GM21717 (cell line): ENCODE measurements around the gene F12.
"Not testable (repeated sequence)": the region's sequence is repeated elsewhere in the genome, so short reads cannot be mapped to it uniquely, and the experiment has no call there.

Experiments used
- ATAC-seq: cut with Tn5 transposase; IDR thresholded peaks from one replicate; pipeline ENCODE4 v1.9.1; 2021; ENCODE audit warnings: mild to moderate bottlenecking, moderate library complexity; ENCODE audit not compliant: unreplicated experiment

The F12 gene

DNA sequence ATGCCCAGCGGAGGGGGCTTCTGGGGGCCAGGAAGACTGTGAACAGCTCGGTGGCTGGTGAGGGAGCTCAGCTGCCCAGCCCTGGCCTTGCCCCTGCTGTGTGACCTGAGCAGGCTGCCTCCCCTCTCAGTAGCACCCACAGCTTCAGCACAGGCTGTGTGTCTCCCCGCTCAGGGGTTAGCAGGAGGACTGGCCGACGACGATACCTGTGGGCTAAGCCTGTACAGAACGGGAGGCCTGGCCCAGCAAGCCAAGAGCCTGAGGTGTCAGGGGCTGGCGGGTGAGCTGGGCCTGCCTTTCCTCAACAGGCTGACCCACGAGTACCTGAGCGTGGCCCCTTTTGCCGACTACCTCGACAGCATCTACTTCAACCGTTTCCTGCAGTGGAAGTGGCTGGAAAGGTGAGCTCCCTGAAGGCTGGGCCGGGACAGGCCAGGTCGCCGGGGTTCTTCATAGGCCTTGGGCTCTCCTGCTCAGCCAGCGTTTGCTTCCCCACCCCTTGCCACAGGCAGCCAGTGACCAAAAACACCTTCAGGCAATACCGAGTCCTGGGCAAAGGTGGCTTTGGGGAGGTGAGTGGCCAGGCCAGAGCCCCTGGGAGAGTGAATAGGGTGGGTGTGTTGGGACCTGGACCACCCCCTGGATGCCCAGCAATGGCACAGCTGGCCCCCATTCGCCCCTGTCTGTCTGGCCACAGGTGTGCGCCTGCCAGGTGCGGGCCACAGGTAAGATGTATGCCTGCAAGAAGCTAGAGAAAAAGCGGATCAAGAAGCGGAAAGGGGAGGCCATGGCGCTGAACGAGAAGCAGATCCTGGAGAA, 23.7 kb upstream of the F12 start:
- no peak for ATAC-seq

DNA sequence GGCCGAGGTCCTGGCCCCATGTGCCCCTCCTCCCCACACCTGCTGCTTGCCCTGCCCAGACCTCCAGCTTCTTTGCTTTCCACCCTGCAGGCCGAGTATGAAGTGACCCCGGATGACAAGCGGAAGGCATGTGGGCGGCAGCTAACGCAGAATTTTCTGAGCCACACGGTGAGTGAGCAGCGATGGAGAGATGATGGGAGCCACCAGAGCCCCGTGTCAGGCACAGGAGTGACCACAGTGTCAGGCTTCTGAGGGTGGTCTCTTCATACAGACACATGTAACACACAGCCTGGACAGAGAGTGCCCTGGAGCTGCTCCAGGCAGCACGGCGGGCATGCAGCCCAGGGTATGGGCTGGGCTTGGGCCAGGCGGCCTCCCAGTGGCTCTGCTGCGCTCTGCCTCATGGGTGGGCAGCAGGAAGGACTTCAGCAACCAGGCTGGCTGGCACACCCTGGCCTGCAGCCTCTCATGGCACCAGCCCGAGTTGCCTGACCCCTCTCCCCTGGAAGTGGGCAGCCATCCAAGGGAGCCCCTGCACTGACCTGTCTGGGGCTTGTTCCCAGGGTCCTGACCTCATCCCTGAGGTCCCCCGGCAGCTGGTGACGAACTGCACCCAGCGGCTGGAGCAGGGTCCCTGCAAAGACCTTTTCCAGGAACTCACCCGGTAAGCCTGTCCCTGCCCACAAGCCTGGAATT, 22.9 kb upstream of the F12 start:
- ATAC-seq = no peak

DNA sequence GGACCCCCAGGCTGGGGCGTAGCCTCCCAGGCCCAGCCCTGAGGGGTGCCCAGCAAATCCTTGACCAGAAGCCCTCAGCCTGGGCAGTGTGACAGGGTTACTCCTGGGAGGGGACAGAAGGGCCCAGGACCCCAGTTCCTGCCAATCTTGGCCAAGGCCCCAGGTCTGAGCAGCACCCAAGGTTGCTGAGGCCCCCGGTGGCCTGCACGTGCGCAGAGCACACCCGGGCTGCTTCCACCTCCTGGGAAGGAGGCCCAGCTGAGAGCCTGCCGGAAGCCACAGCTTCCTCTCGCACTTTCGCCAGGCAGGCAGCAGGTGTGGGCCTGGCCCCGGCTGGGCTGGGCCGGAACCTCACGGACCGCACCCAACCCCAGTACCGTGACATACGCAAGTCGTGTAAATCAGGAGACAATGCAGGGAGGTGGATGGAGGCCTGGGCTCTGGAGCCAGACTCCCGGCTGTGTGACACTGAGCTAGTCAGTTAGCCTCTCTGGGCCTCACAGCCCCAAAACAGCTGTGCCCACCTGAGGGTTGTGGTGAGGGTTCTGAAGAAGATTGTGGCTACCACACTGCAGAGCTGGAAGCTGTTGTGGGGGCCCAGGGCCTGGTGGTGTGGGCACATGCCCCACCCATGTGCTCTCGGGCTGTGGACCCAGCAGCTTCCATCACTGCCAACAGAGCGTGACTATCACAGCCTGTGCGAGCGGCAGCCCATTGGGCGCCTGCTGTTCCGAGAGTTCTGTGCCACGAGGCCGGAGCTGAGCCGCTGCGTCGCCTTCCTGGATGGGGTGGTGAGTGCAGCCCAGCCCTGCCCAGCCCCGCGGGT, 22.2 kb upstream of the F12 start:
- ATAC-seq = peak; percentile 34

DNA sequence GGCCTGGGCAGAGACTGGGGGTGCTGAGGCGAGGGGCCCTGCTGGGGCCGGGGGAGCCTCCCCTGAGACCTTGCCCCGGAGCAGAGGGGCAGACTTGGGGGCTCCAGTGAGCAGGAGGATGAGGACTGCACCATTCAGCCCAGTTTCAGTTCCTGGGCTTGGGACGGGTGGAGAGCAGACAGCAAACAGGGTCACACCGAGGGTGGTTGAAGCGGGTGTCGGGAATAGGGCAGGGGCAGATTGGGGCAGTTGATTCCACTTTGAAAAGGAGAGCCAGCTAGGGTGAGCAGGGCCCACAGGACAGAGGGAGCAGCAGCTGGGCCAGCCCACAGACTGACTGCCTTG, 21.6 kb upstream of the F12 start:
- ATAC-seq = no peak

DNA sequence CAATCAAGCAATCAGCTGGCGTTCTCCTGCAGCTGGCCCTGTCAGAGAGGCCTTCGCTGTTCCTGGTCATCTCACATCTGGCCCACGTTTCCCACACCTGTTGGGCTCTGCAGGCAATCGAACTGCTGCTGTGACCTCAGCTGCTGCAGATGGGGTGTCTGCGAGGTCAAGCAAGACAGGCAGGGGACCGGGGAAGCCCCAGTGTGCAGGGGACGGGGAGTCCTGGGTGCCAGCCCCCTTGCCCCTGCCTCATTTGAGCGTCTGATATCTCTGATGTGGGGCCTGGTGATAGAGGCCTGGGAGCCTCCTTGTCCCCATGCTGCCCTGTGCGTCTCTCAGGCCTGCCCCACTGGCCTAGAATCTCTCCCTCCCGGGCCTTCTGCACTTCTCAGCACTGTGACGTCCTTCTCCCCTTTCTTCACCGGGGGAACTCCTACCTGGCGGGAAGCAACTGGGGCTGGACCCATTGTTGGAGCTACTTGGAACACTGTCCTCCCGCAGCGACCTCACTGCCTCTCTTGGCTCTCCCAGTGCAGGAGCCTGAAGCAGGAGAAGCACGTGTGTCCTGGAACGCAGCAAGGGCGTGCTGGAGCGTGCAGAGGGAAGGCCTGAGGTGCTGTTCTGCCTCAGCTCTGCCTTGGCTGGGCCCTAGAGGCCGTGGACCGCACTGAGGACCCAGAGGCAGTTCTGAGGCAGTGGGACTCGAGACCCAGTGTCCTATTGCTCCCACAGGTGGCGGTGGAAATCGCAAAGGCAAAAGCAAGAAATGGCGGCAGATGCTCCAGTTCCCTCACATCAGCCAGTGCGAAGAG, 21.0 kb upstream of the F12 start:
- ATAC-seq = no peak

DNA sequence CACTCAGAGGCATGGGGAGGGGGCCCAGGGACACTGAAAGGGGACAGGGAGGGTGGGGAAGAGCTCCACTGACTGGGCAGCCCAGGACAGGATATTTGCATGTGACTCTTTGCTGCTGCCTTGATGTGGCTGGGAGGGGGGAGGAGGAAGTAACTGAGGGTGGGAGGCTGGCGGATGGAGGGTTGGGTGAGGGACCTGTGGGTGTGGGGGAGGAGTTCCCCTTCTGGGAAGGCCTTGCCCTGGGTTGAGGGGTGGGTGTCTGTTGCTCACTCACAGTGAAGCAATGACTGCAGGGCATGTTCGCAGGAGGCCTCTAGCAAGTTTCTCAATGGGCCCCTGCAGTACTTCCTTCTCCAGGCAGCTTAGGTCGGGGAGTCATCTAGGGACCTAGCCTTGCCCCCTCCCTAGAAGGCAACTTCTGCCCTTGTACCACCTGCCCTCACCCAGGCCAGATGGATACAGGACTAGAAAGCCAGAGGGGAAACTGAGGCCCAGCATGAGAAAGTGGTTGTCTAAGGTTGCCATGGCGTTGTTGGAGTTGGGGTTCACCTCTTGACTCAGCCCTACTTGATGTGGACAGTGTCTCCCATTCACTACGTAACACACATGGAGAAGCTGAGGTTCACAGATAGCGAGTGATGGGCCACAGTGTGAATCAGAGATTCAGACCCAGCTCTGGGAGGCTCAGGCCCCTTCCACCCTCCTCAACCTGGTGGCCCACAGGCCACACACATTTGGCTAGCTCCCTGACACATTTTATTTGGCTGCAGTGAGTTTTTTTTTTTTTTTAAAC, 20.1 kb upstream of the F12 start:
- ATAC-seq = no peak

DNA sequence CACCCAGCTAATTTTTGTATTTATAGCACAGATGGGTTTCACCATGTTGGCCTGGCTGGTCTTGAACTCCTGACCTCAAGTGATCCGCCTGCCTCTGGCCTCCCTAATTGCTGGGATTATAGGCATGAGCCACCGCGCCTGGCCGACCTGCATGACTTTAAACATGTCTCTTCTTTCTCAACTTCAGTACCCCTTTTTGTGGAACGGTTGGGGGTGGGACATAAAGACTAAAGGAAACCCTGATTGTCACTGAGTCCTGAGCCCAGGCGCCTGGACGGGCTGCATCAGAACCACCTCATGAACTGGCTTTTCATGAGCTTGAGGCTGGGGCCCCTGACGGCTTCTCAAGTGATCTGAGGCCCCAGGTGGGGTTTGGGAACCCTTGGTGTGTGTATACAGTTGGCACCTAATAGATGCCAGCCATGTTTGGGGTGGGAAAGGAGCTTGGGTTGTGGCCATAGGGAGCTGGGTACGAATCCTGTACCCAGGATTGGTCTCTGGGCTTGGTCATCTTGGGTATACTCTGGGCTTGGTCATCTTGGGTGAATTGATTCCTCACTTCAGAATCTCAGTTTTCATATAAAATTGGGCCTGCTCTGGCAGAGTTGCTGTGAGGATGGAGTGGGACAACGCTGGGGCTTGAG, 19.3 kb upstream of the F12 start:
- ATAC-seq = no peak

DNA sequence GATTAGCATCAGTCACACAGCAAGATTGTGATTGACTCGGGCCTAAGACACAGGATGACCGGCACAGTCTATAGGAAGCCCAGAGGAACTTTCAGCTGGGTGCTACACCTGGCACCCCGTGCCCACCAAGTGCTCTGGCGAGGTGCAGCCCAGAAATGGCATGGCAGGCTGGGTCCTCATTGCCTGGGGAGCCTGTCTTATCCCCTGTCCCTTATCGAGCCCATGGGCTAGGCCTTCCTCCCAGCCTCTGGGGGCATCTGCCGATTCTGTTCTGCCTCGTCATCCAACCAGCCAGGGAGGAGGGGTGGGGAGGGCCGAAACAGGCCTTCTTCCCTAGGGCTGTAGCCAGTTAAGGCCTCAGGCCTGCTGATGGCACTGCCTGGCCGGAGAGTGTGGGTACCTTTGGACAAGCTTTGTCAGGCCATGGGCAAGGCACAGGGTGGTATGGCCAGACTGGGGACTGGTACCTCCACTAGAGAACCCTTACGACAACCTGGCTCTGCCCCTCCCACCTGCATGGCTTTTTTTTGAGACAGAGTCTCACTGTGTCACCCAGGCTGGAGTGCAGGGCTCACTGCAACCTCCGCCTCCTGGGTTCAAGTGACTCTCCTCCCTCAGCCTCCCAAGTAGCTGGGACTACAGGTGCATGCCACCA, 18.7 kb upstream of the F12 start:
- ATAC-seq = no peak

DNA sequence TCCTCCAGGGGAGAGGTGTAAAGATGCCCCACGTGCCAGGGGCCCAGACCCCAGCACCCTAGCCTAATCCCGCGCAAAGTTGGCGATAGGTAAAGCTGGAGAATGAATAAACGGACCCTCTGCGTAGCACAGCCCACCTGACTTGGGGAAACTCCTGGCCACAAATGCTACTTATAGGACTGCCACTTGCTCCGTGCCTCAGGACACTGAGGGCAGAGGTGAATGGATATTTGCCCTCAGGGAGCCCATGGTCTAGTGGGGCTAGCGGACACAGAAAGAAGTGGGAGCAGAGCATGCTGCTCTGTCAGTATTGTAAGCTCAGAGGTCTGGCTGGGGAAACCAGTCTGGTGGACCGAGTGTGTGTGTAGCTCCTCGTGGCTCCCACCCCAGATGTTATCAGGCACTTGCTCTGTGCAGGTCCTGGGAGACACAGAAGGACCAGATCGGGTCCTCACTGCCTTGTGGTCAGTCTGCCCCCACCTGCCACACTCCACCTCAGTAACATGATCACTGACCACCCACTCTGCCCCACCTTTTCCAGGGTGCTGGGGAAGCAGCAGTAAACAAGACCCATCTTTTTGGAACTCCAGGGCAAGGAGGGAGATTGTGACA, 18.0 kb upstream of the F12 start:
- no peak for ATAC-seq

DNA sequence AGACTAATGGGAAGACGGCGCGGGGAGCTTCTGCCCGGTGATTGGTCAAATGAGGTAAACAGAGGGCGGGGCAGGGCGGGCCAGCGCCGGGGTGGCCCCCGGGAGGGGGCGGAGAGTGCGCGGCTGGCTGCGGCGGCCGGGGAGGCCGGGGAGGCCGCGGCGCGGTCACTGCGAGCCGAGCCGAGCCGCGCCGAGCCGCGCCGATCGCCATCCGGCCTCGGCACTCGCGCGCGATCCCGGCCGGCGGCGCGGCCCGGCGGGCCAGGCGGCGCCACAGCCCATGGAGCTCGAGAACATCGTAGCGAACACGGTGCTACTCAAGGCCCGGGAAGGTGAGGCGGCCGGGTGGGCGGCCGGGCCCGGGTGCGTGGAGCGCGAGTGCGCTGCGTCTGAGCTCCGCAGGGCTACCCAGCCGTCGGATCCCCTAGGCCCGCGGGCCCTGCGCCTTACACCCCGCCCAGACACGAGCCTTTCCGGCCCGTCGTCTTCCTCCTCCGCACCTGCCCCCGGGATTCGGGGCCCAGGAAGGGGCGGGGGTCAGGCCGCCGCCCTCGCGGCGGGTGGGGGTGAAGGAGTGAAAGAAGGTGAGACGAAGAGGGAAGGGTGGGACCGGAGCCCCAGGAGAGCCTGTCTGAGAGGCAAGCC, 17.3 kb upstream of the F12 start, which contains the start of gene GRK6:
GRK6 (plus strand) TSS at position 111 of the 645 bp plus-strand sequence; CDS start at position 281, 170 bp downstream.
- peak; percentile 2 for ATAC-seq

DNA sequence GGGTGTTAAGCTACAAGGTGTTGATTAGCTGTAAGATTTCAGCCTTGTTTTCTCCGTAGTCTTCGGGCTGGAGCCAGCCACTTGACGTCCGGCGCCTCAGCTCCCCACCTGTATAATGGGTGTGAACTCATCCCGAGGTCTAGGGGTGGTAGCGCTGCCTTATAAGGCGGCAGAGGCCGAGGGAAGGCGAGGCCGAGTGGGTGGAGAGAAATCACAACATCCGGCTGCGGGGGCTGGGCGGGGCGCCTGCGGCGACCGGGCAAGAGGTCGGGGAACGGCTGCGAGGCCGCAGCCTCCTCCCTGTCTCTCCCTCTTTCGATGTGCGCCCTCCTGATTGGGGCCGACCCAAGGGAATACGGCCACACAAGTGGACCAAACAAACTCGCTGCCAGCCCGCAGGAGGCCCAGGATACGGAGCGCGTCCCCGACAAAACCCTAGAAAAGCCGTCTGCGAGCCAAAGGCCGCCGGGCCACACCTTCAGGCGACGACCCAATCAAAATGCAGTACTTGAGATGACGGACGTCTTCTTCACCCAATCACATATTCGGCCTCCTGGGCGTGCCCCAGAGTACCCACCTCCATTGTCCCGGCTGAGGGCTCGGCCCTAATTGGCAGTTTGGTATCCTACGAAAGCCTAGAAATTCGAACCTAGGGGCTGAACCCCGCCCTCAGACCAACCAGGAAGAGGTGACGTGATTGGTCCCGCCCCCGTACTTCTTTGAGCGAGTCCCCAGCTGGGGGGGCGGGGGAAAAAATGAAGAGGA, 16.6 kb upstream of the F12 start:
- ATAC-seq = peak; percentile 76

DNA sequence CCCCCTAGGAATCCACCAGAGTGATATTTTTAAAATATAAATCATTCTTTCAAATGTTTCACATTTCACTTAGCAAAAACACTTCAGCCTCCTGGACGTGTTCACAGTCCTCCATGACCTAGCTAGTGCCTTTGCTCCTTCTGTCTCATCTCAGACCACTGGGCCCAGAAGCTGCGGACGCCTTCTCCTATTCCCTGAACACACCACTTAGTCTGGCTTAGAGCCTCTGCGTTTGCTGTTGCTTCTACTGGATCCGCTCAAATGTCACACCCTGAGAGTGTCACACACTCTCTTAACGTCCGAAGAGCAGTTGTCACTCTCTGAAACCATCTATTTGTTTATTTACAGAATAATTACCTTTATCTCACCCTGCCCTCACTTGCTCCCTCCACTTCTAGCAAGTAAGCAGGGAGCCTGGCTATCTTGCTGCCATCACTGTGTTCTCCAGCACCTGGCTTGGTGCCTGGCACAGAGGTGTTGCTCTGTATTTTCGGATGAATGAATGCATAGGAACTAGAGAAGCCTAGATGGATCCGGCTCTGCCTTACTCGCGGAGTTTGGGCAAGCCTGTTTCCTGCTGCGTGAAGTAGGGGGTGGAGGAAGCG, 15.9 kb upstream of the F12 start:
- no peak for ATAC-seq

DNA sequence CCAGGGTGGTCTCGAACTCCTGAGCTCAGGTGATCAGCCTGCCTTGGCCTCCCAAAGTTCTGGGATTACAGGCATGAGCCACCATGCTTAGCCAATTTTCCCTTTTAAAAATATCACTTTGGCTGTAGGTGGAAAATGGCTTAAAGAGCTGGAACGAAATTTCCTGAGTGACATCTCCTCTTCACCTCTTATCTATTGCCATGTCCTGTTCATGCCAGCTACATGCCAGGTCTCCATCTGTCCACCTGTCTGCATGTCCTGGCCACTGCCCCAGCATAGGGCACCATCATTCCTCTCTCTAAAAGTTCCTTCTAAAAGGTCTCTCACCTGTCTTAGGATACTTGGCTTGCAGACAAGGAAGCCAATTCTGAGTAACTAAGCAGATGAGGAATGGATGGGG, 14.3 kb upstream of the F12 start:
- ATAC-seq = no peak

DNA sequence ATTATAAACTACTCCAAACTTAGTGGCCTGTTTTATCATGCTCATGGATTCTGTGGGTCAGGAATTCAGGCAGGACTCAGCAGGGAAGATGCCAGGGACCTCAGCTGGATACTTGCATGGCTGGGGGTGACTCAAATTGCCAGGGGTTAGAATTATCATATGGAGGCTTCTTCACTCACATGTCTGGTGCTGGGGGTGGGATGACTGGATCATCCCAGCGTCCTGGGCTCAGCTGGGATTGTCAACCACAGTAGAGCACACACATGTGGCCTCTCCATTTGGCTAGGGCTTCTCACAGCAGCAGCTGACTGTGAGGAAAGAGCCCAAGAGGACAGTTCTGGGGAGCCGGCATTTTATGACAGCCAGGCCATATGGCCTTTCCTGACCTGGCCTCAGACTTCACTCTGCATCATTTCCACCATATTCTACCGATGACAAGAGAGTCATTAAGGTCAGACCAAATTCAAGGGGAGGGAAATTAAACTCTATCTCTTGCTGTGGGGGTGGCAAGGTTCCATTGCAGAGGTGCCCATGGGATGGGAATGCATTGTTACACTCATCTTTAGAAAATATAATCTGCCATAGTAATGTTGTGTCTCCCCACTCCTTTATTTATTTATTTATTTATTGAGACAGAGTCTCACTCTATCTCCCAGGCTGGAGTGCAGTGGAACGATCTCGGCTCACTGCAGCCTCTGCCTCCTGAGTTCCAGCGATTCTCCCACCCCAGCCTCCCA, 11.9 kb upstream of the F12 start:
- ATAC-seq = no peak

DNA sequence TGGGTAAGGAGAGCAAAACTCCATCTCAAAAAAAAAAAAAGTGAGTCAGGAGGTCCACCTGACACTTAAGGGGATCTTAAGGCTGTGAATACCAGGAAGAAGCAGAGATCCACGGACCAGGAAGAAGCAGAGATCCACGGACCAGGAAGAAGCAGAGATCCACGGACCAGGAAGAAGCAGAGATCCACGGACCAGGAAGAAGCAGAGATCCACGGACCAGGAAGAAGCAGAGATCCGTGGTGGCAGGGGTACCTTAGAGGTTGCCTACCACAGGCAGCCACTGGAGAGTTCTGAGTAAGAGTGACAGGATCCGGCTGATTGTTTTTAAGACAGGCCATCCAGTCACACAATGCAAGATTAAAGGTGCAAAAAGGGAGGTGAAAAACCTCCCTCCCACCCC, 11.1 kb upstream of the F12 start:
- ATAC-seq = not testable (repeated sequence)

DNA sequence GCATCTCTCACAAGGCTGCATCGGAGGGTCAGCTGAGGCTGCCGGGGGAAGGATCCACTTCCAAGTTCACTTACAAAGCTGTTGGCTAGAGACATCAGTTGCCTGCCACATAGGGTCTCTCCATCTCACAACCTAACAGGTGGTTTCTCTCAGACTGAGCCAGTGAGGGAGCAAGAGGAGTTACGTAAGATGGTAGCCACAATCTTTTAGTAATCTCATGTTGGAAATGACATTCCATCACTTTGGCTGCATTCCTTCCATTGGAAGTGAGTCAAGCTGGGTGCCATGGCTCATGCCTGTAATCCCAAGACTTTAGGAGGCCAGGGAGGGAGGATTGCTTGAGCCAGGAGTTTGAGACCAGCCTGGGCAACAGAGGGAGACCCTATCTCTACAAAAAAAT, 9.7 kb upstream of the F12 start:
- no peak for ATAC-seq
